Measurements from ENCODE around the gene ESYT1.
"Not testable (repeated sequence)": the region's sequence is repeated elsewhere in the genome, so short reads cannot be mapped to it uniquely, and the experiment has no call there.

Gene ESYT1

DNA sequence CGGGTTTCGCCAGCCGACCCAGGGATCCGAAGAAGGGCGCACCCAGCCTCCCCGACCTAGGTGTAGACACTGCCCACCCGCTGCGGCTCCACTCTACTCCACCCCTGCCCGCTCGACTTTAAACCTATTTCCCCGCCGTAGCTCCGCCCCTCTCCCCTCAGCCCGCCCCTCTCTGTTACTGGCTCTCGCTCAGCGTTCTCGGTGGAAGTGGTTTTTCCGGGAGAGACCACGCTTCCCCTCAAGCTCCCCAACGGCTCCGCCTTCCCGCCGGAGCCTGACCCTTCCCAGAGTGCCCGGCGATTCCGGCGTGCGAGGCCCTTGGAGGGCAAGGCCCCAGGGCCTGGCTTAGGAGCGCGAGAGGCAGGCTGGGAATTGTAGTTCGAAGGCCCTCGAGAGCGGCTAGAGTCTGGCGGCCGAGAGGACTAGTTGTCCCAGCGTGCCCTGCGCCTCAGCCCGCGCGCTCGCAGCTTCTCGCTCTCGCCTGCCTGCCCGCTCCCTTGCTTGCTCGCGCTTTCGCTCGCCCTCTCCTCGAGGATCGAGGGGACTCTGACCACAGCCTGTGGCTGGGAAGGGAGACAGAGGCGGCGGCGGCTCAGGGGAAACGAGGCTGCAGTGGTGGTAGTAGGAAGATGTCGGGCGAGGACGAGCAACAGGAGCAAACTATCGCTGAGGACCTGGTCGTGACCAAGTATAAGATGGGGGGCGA is 23.8 kb upstream of the ESYT1 start, which contains the start of gene PA2G4:
PA2G4 (plus strand) TSS at position 451 of the 706 bp plus-strand sequence; CDS start at position 630, 179 bp downstream.
- DNase-seq = peak; percentile 99

DNA sequence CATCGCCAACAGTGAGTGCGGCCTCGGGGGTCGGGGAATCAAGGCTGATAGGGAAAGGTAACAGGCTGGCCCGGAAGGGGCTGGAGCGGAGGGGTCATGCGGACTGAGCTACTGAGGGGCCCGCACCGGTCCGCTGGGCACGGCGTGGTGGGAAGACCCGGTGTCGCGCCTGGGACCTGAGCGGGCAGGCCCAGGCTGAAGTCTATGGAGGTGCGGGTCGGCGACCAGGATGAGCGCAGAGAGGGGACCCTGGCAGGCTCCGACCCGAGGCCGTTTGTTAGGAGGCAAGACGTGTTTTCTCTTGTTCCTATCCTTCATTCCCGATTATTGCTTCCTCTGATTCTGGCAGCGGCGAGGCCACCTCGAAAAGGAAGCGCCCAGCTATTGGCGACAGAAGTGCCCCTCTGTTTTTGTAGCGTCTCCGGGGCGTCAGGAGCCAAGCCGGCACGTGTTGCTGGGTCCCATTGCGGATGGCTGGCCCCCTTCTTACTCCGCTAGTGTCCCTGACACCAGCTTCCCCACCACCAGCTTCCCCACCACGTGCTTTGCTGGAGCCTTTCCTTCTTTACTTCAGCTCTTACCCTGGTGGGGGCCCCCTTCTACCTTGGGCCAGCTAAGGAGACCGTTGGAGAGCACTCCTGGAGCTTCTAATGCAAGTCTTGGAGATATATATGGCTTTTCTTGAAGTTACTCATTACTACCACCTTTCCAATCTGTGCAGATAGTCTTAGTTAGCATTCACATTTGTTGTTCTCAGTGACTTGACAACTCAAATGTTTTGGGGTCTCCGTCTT is 23.1 kb upstream of the ESYT1 start:
- peak; percentile 25 for DNase-seq

DNA sequence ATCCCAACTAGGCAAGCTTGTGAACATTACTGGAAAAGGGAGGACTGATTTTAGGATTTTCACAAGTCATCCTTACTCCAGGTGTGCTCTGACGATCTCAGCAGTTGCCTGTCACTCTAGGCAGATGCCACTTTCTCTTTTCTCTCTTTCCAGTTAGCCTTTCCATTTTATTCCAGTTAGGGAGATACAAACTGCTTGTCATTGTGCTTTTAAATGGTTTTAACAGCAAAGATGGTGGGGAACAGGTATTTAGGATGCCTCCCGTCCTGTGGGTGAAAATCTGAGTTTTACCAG is 22.5 kb upstream of the ESYT1 start:
- no peak for DNase-seq

DNA sequence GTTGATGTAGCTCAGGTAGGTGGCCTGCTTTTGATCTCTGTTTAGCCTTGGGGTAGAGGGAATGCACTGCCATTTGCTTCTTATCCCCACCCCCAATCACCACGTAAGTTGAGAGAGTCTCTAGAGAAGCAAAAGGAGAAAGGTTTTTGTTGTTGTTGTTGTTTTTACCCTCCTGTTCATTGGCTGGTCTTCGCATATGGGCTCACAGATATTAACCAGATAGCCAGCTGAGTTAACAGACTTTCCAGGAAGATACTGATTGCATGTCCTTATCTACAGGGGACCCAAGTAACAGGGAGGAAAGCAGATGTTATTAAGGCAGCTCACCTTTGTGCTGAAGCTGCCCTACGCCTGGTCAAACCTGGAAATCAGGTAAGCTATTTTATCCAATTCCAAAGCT is 20.8 kb upstream of the ESYT1 start:
- no peak for DNase-seq

DNA sequence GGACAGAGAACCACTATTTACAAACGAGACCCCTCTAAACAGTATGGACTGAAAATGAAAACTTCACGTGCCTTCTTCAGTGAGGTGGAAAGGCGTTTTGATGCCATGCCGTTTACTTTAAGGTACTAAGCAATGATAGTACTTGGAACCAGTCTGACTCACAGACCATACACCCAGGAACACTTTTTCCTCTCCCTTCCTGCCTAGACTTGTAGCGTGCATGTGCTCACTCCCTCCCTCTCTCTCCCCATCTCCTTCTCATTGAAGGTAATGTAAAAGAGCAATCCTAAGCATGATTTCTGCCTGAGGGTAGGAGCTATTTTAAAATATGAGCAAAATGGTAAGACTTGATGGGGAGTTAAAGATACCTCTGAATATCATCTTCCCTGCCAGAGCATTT is 17.5 kb upstream of the ESYT1 start:
- DNase-seq = no peak

DNA sequence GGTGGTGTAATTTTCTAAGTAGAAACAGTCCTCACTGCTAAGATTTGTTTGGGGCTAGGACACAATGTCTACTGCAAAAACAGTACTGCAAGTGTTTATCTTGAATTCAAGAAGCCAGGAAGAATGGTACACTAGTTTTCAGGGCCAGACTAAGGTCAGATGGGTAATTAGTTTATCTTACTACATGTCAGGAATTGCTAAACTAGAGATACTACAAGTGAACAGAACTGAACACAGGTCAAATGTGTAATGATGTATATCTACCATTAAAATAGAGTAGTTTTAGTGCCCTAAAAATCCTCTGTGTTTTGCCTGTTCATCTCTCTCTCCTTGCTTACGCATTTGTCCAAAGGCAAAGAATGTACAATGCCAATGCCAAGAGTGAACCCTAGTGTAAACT is 14.0 kb upstream of the ESYT1 start:
- no peak for DNase-seq

DNA sequence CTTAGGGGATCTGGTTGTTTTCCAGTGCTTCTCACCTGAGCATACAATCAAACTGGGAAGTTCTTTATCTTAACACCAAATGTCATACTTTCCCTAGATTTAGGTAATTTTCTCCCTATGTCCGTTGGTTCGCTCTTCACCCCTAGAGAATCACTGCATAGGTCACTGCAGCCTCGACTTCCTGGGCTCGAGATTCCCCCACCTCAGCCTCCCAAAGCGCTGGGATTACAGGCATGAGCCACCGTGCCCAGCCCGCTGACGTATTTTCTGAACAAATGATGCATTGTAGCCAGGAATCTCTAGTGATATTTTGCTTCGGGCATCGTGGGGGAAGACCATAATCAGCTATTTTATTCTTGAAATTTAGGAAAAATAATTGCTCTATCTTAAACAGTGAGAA is 12.7 kb upstream of the ESYT1 start:
- no peak for DNase-seq

DNA sequence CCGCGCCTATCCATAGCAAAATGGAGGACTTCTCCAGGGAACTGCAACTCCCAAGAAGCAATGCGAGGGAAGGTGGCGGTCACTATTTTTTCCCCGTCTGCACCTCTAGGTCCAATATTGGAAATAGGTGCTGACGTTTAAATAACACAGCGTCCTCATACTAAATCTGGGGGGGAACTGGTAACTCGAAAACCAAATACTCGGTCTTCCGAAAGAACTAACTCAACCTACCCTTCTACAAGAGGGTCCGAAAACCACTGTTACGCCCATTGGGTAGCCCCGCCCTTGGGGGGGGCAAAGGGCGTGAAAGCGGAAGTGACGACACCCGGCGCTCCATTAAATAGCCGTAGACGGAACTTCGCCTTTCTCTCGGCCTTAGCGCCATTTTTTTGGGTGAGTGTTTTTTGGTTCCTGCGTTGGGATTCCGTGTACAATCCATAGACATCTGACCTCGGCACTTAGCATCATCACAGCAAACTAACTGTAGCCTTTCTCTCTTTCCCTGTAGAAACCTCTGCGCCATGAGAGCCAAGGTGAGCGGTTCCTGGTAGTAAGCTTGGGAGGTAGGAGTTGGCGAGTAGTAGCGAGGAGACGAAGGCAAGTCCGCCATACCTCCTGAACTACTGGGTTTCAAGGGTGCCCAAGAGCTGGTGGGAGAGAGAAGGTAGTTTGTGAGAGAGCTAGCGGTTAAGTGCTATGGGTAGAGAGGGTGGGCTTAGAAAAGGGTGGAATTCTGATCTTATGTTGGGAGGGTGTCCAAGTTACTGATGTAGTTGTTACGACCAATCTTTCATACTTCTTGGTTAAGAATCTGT is 11.6 kb upstream of the ESYT1 start, which contains the start of gene RPL41:
RPL41 (plus strand) TSS at position 367 of the 815 bp plus-strand sequence.
- DNase-seq = peak; percentile 85

DNA sequence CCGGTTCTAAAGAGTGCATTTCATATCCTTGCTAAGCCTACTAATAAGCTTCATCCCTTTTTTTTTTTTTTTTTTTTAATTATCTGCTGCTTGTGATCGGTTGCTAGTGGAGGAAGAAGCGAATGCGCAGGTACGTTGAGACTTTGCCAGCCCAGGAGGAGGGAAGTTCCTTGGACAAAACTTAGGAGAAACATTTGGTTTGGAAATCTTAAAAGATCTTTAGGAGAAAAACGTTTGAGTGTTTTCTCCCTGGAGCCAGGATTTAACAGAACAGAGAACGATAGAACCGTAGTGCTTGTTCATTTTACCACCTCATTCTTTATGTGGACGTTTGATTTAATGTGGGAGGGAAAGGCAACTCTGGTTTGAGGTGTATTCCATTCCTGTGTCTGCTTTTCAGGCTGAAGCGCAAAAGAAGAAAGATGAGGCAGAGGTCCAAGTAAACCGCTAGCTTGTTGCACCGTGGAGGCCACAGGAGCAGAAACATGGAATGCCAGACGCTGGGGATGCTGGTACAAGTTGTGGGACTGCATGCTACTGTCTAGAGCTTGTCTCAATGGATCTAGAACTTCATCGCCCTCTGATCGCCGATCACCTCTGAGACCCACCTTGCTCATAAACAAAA is 10.9 kb upstream of the ESYT1 start:
- not testable (repeated sequence) for DNase-seq

DNA sequence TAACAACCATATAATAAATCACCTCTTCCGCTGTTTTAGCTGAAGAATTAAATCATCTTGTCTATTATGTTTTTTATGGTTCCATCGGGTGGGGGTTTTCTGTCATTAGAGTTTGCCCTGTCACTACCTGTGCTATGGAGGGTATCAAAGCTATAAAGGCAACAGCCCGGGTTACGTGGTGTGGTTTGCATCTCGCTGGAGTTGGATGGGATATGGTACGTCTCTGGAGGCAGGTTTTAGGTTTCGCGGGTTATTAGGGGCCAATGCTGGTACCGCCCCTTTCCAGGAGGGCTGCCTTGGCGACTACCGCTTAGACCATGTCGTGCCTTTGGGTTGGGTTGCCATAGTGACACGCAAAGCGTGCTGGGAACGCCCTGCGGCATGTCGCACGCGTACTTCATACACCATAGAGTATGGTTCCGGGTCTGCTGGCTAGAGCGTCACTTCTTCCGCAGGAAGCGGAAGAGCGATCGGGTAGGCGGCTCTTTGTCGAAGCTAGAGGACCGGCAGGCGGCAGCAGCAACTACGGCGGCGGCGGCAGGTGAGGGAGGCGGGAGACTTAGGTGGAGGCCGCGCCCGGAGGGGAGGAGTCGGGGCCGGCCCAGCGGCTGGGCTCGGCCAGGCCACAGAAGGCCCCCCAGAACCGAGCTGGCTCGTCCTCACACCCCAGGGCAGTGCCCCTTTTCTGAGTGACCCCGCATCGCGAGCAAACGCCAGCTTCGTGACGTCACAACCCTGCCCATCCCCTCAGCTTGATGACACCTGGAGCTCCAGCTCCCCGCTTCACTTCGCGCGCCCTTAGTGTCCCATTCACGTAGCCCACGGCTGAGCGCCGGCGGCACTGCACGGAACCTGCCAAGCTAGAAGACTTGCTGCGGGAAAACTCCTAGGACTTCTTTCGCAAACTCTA is 10.0 kb upstream of the ESYT1 start, which contains the start of gene ZC3H10:
ZC3H10 (plus strand) TSS at position 489 of the 910 bp plus-strand sequence. CDS start 2,297 bp downstream, outside the sequence.
- peak; percentile 97 for DNase-seq

DNA sequence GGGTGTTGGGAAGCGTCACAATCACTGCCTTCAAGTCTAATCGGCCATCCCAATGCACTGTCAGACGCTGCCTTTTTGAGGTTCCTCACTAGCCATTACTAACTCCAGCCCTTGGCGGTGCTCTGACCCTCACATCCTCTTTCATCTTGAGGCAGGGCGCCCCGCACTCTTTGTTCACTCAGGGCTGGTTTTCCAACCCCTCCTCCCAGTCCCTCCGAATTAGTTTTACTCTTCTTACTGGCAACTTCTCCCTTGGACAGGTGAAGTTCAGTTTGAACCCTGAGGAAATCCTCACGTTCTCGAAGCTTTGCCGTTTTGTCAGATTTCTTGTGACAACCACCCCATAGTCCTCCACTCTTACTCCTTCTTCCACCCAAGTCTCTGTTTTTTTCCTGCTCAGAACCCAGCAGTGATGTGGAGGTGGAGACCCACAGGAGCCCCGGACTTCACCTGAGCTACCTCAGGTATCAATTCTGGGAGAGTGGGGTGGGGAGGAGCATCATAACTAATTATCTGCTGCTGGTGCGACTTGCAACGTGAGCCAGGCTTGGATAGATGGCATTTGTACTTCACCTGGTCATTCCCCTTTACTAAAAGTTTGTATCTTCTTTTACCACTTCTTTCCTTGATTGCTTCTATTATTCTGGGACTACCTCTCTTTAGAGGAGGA is 9.2 kb upstream of the ESYT1 start:
- DNase-seq = no peak

DNA sequence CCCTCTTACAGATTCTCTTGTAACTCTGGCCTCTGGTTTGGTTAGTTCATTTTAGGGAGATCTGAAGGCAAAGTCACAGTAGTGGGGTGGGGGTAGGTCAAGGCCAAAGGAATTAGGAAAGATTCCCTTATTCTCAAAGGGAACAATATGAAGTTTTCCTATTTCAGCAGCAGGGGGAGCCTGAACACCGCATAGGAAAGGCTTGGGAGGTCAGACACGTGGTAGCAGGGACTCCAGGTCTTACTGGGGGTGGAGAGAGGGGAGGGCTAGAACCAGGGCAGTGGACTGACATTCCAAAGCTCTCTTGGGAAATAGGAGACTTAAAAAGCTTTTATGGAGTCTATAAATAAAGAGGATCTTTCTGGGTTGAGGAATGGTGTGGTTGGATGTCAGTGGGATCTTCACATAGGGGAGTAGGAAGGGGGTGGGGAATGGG is 8.7 kb upstream of the ESYT1 start:
- DNase-seq = peak; percentile 44

DNA sequence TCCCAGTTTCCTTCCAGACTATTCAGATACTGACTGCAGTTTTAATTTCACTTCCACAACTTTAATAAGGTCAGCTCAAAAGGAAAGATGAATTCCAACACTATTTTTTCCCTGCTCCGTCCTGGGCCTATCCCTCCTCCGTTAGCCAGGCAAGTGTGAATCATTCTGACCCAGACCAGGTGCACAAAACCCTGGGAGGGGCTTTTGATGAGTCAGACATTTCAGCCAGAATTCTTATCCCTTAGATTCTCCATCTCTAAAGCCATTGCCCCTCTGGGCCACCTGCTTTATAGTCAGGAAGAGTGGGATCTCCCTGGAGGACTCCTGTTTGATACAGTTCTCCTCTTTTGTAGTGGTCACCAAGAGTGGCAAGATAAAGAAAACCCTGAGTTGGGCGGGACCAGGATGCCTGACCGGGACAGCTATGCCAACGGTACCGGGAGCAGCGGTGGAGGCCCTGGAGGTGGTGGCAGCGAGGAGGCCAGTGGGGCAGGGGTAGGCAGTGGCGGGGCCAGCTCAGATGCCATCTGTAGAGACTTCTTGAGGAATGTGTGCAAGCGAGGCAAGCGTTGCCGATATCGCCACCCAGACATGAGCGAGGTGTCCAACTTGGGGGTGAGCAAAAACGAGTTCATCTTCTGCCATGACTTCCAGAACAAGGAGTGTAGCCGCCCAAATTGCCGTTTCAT is 7.8 kb upstream of the ESYT1 start:
- DNase-seq = no peak

DNA sequence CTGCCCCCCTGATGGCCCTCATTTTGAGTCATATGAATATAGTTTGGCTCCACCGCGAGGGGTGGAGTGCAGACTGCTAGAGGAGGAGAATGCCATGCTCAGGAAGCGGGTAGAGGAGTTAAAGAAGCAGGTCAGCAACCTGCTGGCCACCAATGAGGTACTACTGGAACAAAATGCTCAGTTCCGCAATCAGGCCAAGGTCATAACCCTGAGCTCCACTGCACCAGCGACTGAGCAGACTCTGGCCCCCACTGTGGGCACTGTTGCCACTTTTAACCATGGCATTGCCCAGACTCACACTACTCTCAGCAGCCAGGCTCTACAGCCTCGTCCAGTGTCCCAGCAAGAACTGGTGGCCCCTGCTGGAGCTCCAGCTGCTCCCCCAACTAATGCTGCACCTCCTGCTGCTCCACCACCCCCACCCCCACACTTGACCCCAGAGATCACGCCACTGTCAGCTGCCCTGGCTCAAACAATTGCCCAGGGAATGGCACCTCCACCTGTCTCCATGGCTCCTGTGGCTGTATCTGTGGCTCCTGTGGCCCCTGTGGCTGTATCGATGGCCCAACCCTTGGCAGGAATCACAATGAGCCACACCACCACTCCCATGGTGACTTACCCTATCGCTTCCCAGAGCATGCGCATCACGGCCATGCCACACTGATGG is 6.7 kb upstream of the ESYT1 start:
- DNase-seq = no peak

DNA sequence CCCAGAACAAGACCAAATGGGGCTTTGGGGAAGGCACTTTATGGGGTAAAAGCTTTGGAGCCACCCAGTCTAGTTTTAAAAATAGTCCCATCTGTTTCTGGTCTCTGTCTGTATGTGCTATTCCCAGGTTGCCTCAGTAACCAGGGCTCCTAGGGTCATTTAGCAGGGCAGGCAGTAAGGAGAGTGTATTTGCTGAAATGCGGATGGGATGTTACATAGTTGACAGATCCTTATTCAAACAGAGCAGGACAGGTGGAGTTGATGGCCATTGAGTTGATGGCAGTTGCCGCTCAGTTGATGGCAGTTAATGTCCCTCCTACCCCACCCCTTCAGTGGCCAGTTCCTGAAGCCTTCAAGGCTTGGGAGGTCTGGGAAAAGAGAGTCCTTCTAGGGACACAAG is 5.4 kb upstream of the ESYT1 start:
- DNase-seq = no peak

DNA sequence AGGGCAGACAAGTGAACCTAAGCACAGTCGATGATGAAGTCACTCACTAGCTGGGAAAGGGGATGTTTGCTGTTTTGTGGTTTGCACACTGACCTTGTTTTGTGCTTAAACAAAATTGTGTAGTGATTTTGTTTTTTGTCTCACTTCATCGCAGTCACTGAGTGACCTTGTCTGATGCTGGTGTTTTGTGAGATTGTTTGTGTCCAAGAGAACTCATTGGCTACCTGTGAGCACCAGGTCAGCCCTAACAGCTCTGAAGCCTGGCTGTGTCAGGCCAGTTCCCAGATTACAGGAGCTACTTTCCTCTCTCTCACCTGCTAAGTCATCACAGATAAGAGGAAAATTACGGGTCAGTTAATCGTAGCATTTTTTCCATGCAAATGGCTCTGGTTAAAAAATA is 3.9 kb upstream of the ESYT1 start:
- DNase-seq = no peak

DNA sequence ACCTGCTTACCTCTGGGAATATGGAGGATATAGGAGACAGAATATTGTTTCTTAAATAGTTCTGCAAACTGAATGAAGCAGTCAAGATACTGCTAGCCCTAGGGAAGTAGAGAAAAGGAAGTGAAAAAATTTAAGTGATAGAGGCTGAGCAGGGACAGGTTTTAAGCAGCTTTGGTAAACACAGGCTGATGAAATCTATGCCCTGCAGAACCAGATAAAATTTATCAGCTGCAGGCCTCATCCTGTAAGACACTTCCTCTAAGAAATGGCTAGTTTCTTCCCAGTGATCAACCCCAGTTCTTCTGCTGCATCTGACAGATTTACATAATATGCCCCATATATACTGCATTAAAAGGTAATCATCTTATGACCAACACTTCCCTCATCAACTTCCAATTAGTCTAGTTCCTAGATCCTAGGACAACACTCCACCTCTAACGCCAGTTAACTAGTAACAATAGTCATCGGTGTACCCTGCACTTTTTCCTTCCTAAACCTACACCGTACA is 1.3 kb upstream of the ESYT1 start:
- no peak for DNase-seq

DNA sequence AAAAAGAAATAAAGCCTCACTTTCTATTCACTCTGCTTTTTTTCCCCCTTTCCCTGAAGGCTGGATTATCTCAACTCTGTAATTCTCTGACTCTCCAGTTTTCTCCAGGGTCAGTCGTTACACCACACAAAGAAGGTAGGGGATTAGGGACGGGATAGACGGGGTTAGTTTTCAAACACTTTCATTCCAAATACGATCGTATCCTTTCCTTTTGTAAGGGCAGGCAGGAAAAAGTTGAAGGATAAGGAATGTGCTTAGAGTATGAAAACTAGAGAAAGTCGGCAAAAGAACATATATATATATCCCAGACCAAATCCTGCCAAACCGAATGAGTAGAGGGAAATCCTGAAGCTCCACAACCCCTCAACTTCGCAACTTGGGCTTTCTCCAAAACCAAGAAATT is 581 bp upstream of the ESYT1 start:
- no peak for DNase-seq

DNA sequence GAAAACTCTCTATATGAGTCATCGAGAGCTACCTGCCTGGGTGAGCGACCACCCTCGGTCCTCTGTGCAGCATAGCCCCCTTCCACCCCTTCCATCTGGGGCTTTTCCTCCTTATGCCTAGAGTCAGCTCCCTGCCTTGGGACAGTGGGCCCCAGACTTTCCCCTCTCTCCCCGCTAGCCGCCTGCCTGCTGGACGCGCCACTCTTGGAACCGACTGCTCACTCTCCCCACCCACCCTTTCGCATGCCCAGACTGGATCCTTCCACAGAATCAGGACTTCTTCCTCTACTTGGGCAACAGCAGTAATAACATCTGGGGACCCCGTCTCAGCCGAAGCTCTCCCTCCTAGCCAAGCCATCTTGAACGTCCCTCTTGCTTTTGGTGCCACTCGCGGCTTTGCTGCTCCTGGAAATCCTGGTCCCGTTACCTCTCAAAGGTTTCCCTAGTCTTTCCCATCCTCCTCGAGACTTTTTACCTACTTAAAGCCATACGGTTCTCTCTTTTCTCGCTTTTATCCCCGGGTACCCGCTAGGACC is 671 bp downstream of the ESYT1 start:
- peak; percentile 28 for DNase-seq
